ENCODE data around the gene NAPA.

The NAPA gene

GRCh38 chr19:47514869-47515588 is at the start of gene NAPA:
TSS of gene NAPA (minus strand) at chr19:47515063. CDS start at chr19:47514940, 123 bp downstream.
- peak within 1 kb of the TSS; percentile 87 for H3K4me3 ChIP-seq (ENCODE audit: low read depth, low read length)
- no peak for TF ChIP-seq CTCF (IDR thresholded peaks at IDR 0.05; ENCODE audit: borderline replicate concordance, insufficient read depth, low read depth, low read length)

GRCh38 chr19:47564081-47564480 is 49.2 kb upstream of the NAPA start:
- no peak overlapping the region for H3K4me3 ChIP-seq (ENCODE audit: low read depth, low read length)
- TF ChIP-seq CTCF (IDR thresholded peaks at IDR 0.05; ENCODE audit: borderline replicate concordance, insufficient read depth, low read depth, low read length), result no peak

- TF ChIP-seq CTCF (IDR thresholded peaks at IDR 0.05; ENCODE audit: borderline replicate concordance, insufficient read depth, low read depth, low read length), result no peak
- no peak overlapping the region for H3K4me3 ChIP-seq (ENCODE audit: low read depth, low read length)
Observed at GRCh38 chr19:47561440-47562057, 46.7 kb upstream of the NAPA start.

GRCh38 chr19:47560999-47561398 is 46.1 kb upstream of the NAPA start:
- H3K4me3 ChIP-seq (ENCODE audit: low read depth, low read length), result no peak overlapping the region

GRCh38 chr19:47550129-47550528 is 35.3 kb upstream of the NAPA start:
- no peak for TF ChIP-seq CTCF (IDR thresholded peaks at IDR 0.05; ENCODE audit: borderline replicate concordance, insufficient read depth, low read depth, low read length)
- no peak overlapping the region for H3K4me3 ChIP-seq (ENCODE audit: low read depth, low read length)

More at GRCh38 chr19:47560999-47561398, 46.1 kb upstream of the NAPA start:
- TF ChIP-seq CTCF (IDR thresholded peaks at IDR 0.05; ENCODE audit: borderline replicate concordance, insufficient read depth, low read depth, low read length), result no peak

- TF ChIP-seq CTCF (IDR thresholded peaks at IDR 0.05; ENCODE audit: borderline replicate concordance, insufficient read depth, low read depth, low read length), result no peak
Observed at GRCh38 chr19:47549261-47549862, 34.5 kb upstream of the NAPA start.

More at GRCh38 chr19:47549261-47549862, 34.5 kb upstream of the NAPA start:
- H3K4me3 ChIP-seq (ENCODE audit: low read depth, low read length), result no peak overlapping the region
